Activated CD4-positive, alpha-beta T cell treated with anti-CD3 and anti-CD28 coated beads, Interleukin-2, amount 10 ng/mL, durations not matched to agents 7 days and 5 days (primary cell): ENCODE results near the gene ASB7. TPM values are rescaled to one million over a fixed set of nuclear protein-coding genes. Genes with fewer than 3 reads are reported as not detected.

ENCODE experiments used
- CTCF ChIA-PET: fragments of 350-600 bp; sonication (Branson Sonifier 250); formaldehyde crosslinking; loops from one replicate; lab custom pipeline; 2021; ENCODE audit warnings: antibody characterized with exemption; lab: Charles Lee
- POLR2A ChIA-PET: fragments of 350-600 bp; sonication (Branson Sonifier 250); formaldehyde crosslinking; loops from one replicate; lab custom pipeline; 2021; ENCODE audit warnings: antibody characterized with exemption; lab: Charles Lee
- DNase-seq: peaks from one replicate; pipeline ENCODE4 v3.0.0-alpha.2; 2020
- H3K27ac Mint-ChIP-seq: one replicate; pipeline ENCODE4 v1.8.0; 2021; ENCODE audit warnings: mild to moderate bottlenecking, moderate library complexity, mixed read lengths
- H3K27me3 Mint-ChIP-seq: one replicate; pipeline ENCODE4 v1.8.0; 2021; ENCODE audit warnings: mixed read lengths
- H3K36me3 Mint-ChIP-seq: one replicate; pipeline ENCODE4 v1.8.0; 2021; ENCODE audit warnings: low read depth, mixed read lengths
- H3K4me1 Mint-ChIP-seq: one replicate; pipeline ENCODE4 v1.8.0; 2021; ENCODE audit warnings: mixed read lengths
- H3K4me3 Mint-ChIP-seq: one replicate; pipeline ENCODE4 v1.8.0; 2021; ENCODE audit warnings: mild to moderate bottlenecking, moderate library complexity, mixed read lengths
- H3K9me3 Mint-ChIP-seq: one replicate; pipeline ENCODE4 v1.8.0; 2021; ENCODE audit warnings: mixed read lengths
- total RNA-seq, 2 experiments: library from RNA; stranded (reverse); gene quantifications; one replicate each; pipeline ENCODE4 v1.2.3, GENCODE V29; 2021

ASB7 gene
- total RNA-seq, 2 experiments from 2014 or later, result 21.3 to 22.8 TPM

GRCh38 chr15:100692246-100692645, 89.9 kb downstream of the ASB7 start:
- no peaks in the 10 kb centered on the region for H3K36me3 Mint-ChIP-seq
- H3K27ac Mint-ChIP-seq, result no peak overlapping the region
- no peak overlapping the region for H3K4me3 Mint-ChIP-seq
- no peaks in the 10 kb centered on the region for H3K4me1 Mint-ChIP-seq
- ChIA-PET POLR2A (no interaction called here), CTCF (no interaction called here)
- H3K9me3 Mint-ChIP-seq, result no peaks in the 10 kb centered on the region
- no peak for DNase-seq
- peaks cover 25% of the 10 kb centered on the region for H3K27me3 Mint-ChIP-seq

GRCh38 chr15:100692671-100693070, 90.3 kb downstream of the ASB7 start:
- peaks cover 26% of the 10 kb centered on the region for H3K27me3 Mint-ChIP-seq

GRCh38 chr15:100693451-100693850, 91.1 kb downstream of the ASB7 start:
- Mint-ChIP-seq H3K27ac (no peak overlapping the region), H3K36me3 (no peaks in the 10 kb centered on the region), H3K4me3 (no peak overlapping the region), H3K9me3 (no peaks in the 10 kb centered on the region), H3K4me1 (no peaks in the 10 kb centered on the region), H3K27me3 (peaks cover 30% of the 10 kb centered on the region)
- ChIA-PET POLR2A (no interaction called here), CTCF (no interaction called here)
- DNase-seq, result no peak

More at GRCh38 chr15:100692671-100693070, 90.3 kb downstream of the ASB7 start:
- POLR2A ChIA-PET, result no interaction called here
- no peak overlapping the region for H3K27ac Mint-ChIP-seq
- no peaks in the 10 kb centered on the region for H3K36me3 Mint-ChIP-seq
- no peak for DNase-seq
- CTCF ChIA-PET, result no interaction called here
- no peaks in the 10 kb centered on the region for H3K9me3 Mint-ChIP-seq
- no peaks in the 10 kb centered on the region for H3K4me1 Mint-ChIP-seq
- H3K4me3 Mint-ChIP-seq, result no peak overlapping the region

GRCh38 chr15:100694381-100695021, 92.1 kb downstream of the ASB7 start:
- no peak for DNase-seq
- CTCF ChIA-PET, result no interaction called here
- H3K27ac Mint-ChIP-seq, result no peak overlapping the region
- POLR2A ChIA-PET, result no interaction called here
- peaks cover 34% of the 10 kb centered on the region for H3K27me3 Mint-ChIP-seq
- H3K4me3 Mint-ChIP-seq, result no peak overlapping the region
- no peaks in the 10 kb centered on the region for H3K9me3 Mint-ChIP-seq
- no peaks in the 10 kb centered on the region for H3K4me1 Mint-ChIP-seq
- H3K36me3 Mint-ChIP-seq, result no peaks in the 10 kb centered on the region

GRCh38 chr15:100695048-100695447, 92.7 kb downstream of the ASB7 start:
- Mint-ChIP-seq H3K27ac (no peak overlapping the region), H3K9me3 (no peaks in the 10 kb centered on the region), H3K36me3 (no peaks in the 10 kb centered on the region), H3K4me1 (no peaks in the 10 kb centered on the region), H3K27me3 (peaks cover 34% of the 10 kb centered on the region), H3K4me3 (no peak overlapping the region)
- no peak for DNase-seq
- CTCF ChIA-PET, result no interaction called here
- POLR2A ChIA-PET, result no interaction called here

GRCh38 chr15:100696452-100696851, 94.1 kb downstream of the ASB7 start:
- Mint-ChIP-seq H3K9me3 (no peaks in the 10 kb centered on the region), H3K4me1 (no peaks in the 10 kb centered on the region), H3K4me3 (no peak overlapping the region), H3K36me3 (no peaks in the 10 kb centered on the region), H3K27ac (no peak overlapping the region), H3K27me3 (peaks cover 34% of the 10 kb centered on the region)
- ChIA-PET CTCF (no interaction called here), POLR2A (no interaction called here)
- DNase-seq, result no peak

Other genes starting within 250 kb of the ASB7 start
- under 1 TPM; 0.60 to 0.62 TPM for gene CERS3, start 73.6 kb upstream of the ASB7 start, total RNA-seq
- 10 to 100 TPM; 74.2 to 79.2 TPM for gene LINS1, start 405 bp upstream of the ASB7 start, total RNA-seq